NCI-H82 treated with DMSO at 0.1 percent for 48 hours (cell line): ENCODE data around the gene TEX9.
A peak's percentile ranks its signal among the peaks of the same experiment; 100 is the strongest.
"Not testable (repeated sequence)": the region's sequence is repeated elsewhere in the genome, so short reads cannot be mapped to it uniquely, and the experiment has no call there.

Experiments
- DNase-seq: peaks from one replicate; lab custom pipeline; 2025; ENCODE audit not compliant: unreplicated experiment; lab: John Stamatoyannopoulos, UW

TEX9 gene

GRCh38 chr15:56361987-56362386, 3.2 kb upstream of the TEX9 start:
- DNase-seq, result no peak

- DNase-seq, result no peak
Observed at GRCh38 chr15:56366211-56366610, 985 bp downstream of the TEX9 start.

- DNase-seq, result no peak
Observed at GRCh38 chr15:56367156-56367555, 1.9 kb downstream of the TEX9 start.

- DNase-seq, result no peak
Observed at GRCh38 chr15:56369234-56369633, 4.0 kb downstream of the TEX9 start.

- DNase-seq, result no peak
Observed at GRCh38 chr15:56371495-56372147, 6.4 kb downstream of the TEX9 start.

- not testable (repeated sequence) for DNase-seq
Observed at GRCh38 chr15:56374693-56375092, 9.5 kb downstream of the TEX9 start.

- DNase-seq, result not testable (repeated sequence)
Observed at GRCh38 chr15:56377822-56378221, 12.6 kb downstream of the TEX9 start.

- no peak for DNase-seq
Observed at GRCh38 chr15:56383010-56383409, 17.8 kb downstream of the TEX9 start.

GRCh38 chr15:56385908-56386307, 20.7 kb downstream of the TEX9 start:
- DNase-seq, result no peak

GRCh38 chr15:56390739-56391267, 25.6 kb downstream of the TEX9 start:
- DNase-seq, result no peak

- DNase-seq, result no peak
Observed at GRCh38 chr15:56393277-56393676, 28.1 kb downstream of the TEX9 start.

- no peak for DNase-seq
Observed at GRCh38 chr15:56394909-56395308, 29.7 kb downstream of the TEX9 start.

GRCh38 chr15:56397325-56397724, 32.1 kb downstream of the TEX9 start:
- DNase-seq, result not testable (repeated sequence)

- DNase-seq, result not testable (repeated sequence)
Observed at GRCh38 chr15:56399209-56399608, 34.0 kb downstream of the TEX9 start.

- DNase-seq, result no peak
Observed at GRCh38 chr15:56410721-56411120, 45.5 kb downstream of the TEX9 start.

GRCh38 chr15:56411122-56411749, 46.0 kb downstream of the TEX9 start:
- DNase-seq, result peak; percentile 39

GRCh38 chr15:56413114-56413733, 48.0 kb downstream of the TEX9 start:
- not testable (repeated sequence) for DNase-seq

GRCh38 chr15:56425276-56425675, 60.0 kb downstream of the TEX9 start:
- no peak for DNase-seq

GRCh38 chr15:56425976-56426375, 60.8 kb downstream of the TEX9 start:
- no peak for DNase-seq

- DNase-seq, result no peak
Observed at GRCh38 chr15:56428821-56429458, 63.7 kb downstream of the TEX9 start.

GRCh38 chr15:56432304-56432703, 67.1 kb downstream of the TEX9 start:
- no peak for DNase-seq
